Stimulated activated naive CD8-positive, alpha-beta T cell treated with anti-CD3 and anti-CD28 coated beads, Interleukin-15, amount 100 ng/mL, for 72 hours (primary cell): Measurements from ENCODE around the gene HEPHL1.
"Not testable (repeated sequence)": the region's sequence is repeated elsewhere in the genome, so short reads cannot be mapped to it uniquely, and the experiment has no call there.

ENCODE experiments used
- ATAC-seq: fragments of 150-1000 bp; cut with Tn5 transposase; 2 replicates; pipeline ENCODE4 v1.10.0; 2021; ENCODE audit warnings: mild to moderate bottlenecking, moderate library complexity
- DNase-seq, 2 donors: peaks; one replicate each; pipeline ENCODE4 v3.0.0; 2021 to 2022
- H3K27ac Mint-ChIP-seq, 2 donors: one replicate each; pipeline ENCODE4 v1.8.0; 2022; ENCODE audit warnings: mild to moderate bottlenecking in 2 of 2, mixed read lengths in 2 of 2, moderate library complexity in 2 of 2
- H3K27me3 Mint-ChIP-seq: one replicate; pipeline ENCODE4 v1.8.0; 2022; ENCODE audit warnings: mixed read lengths
- H3K4me1 Mint-ChIP-seq: one replicate; pipeline ENCODE4 v1.8.0; 2022; ENCODE audit warnings: mild to moderate bottlenecking, mixed read lengths
- H3K4me3 Mint-ChIP-seq, 2 donors: one replicate each; pipeline ENCODE4 v1.8.0; 2022; ENCODE audit warnings: mild to moderate bottlenecking in 2 of 2, mixed read lengths in 2 of 2, moderate library complexity in 1 of 2
- H3K9me3 Mint-ChIP-seq, 2 donors: one replicate each; pipeline ENCODE4 v1.8.0; 2022; ENCODE audit warnings: mixed read lengths in 2 of 2

Gene HEPHL1

GRCh38 chr11:94157339-94157738 lies 136.2 kb downstream of the HEPHL1 start:
- H3K27me3 Mint-ChIP-seq, H3K27ac Mint-ChIP-seq, ATAC-seq, DNase-seq, H3K4me3 Mint-ChIP-seq: not testable (repeated sequence)
- Mint-ChIP-seq H3K4me1 (peaks cover 37% of the 10 kb centered on the region), H3K9me3 (peaks cover 9 to 22% of the 10 kb centered on the region in 2 donors)
